B cell (primary cell): Measurements from ENCODE around the gene GRIK5. TPM values are rescaled to one million over a fixed set of nuclear protein-coding genes. Genes with fewer than 3 reads are reported as not detected.

Experiments used
- ATAC-seq: fragments of 200-7000 bp; cut with Tn5 transposase; one replicate; pipeline ENCODE4 v1.10.0; 2021; ENCODE audit warnings: low read depth, mild to moderate bottlenecking, moderate number of reproducible peaks, moderate library complexity
- CTCF ChIA-PET: fragments of 350-600 bp; sonication (Branson Sonifier 250); formaldehyde crosslinking; loops from one replicate; lab custom pipeline; 2021; ENCODE audit warnings: antibody characterized with exemption, inconsistent platforms; lab: Charles Lee
- POLR2A ChIA-PET: fragments of 350-600 bp; sonication (Branson Sonifier 250); formaldehyde crosslinking; loops from one replicate; lab custom pipeline; 2021; ENCODE audit warnings: antibody characterized with exemption; lab: Charles Lee
- DNase-seq: peaks from one replicate; pipeline ENCODE4 v3.0.0; 2013
- H2AFZ ChIP-seq: 2 replicates; pipeline ENCODE4 v1.6.1; 2012; ENCODE audit warnings: mild to moderate bottlenecking, low read depth, low read length; ENCODE audit not compliant: insufficient read depth, poor library complexity, severe bottlenecking
- H3K27ac ChIP-seq, 2 donors: 1 replicate in 1 of 2; 2 replicates in 1 of 2; pipeline ENCODE4 v1.5.1; 2012 to 2013; ENCODE audit warnings: low read length in 2 of 2, mild to moderate bottlenecking in 2 of 2, moderate library complexity in 1 of 2
- H3K27me3 ChIP-seq, 4 experiments: fragments of 200-600 bp in 1 of 4; sonication (generic) in 1 of 4; replicated peaks in 1 of 4; 1 replicate in 2 of 4; 2 replicates in 2 of 4; pipeline versions ENCODE4 v1.6.1 to v1.7.0; 2013 to 2016; ENCODE audit warnings: low read length in 3 of 4, mild to moderate bottlenecking in 2 of 4, mixed read lengths in 1 of 4, moderate library complexity in 1 of 4; ENCODE audit not compliant: insufficient read depth in 4 of 4, control insufficient read depth in 3 of 4; ENCODE audit errors: control extremely low read depth in 1 of 4
- H3K36me3 ChIP-seq, 2 experiments: replicated peaks in 1 of 2; 1 replicate in 1 of 2; 2 replicates in 1 of 2; pipeline versions ENCODE4 v1.6.1 to v1.7.1; 2013; ENCODE audit warnings: low read length in 1 of 2; ENCODE audit not compliant: insufficient read depth in 2 of 2, control insufficient read depth in 1 of 2; ENCODE audit errors: control extremely low read depth in 1 of 2, extremely low read depth in 1 of 2
- H3K4me1 ChIP-seq, 2 donors: fragments of 200-600 bp in 1 of 2; sonication (generic) in 1 of 2; 1 replicate in 1 of 2; 2 replicates in 1 of 2; pipeline versions ENCODE4 v1.5.1 to v1.6.1; 2013 to 2017; ENCODE audit warnings: low read length in 2 of 2; ENCODE audit not compliant: control insufficient read depth in 2 of 2, insufficient read depth in 2 of 2
- H3K4me2 ChIP-seq: replicated peaks from 2 replicates; pipeline ENCODE3; 2012; ENCODE audit warnings: mild to moderate bottlenecking, low read depth, low read length; ENCODE audit not compliant: poor library complexity, severe bottlenecking
- H3K4me3 ChIP-seq, 5 experiments: fragments of 200-600 bp in 1 of 5; sonication (generic) in 1 of 5; 1 replicate in 3 of 5; 2 replicates in 2 of 5; pipeline versions ENCODE4 v1.5.1 to v1.7.0; 2011 to 2016; ENCODE audit warnings: low read length in 4 of 5, mild to moderate bottlenecking in 4 of 5, low read depth in 2 of 5, control low read depth in 1 of 5, moderate library complexity in 1 of 5; ENCODE audit not compliant: insufficient read depth in 1 of 5; ENCODE audit errors: control extremely low read depth in 1 of 5, extremely low read depth in 1 of 5
- H3K79me2 ChIP-seq: fragments of 200-600 bp; sonication (generic); one replicate; pipeline ENCODE4 v1.6.0; 2016; ENCODE audit warnings: low read length; ENCODE audit not compliant: control insufficient read depth, insufficient read depth
- H3K9ac ChIP-seq: fragments of 200-600 bp; sonication (generic); 2 replicates; pipeline ENCODE4 v1.6.1; 2017; ENCODE audit warnings: mild to moderate bottlenecking, low read length, moderate library complexity
- H3K9me3 ChIP-seq, 3 donors: one replicate each; pipeline versions ENCODE4 v1.6.1 to v1.7.1; 2013; ENCODE audit warnings: low read length in 2 of 3; ENCODE audit not compliant: control insufficient read depth in 2 of 3, insufficient read depth in 1 of 3; ENCODE audit errors: control extremely low read depth in 1 of 3
- H4K20me1 ChIP-seq: 2 replicates; pipeline ENCODE4 v1.6.0; 2012; ENCODE audit warnings: mild to moderate bottlenecking, low read length; ENCODE audit not compliant: insufficient read depth, control insufficient read depth, poor library complexity, severe bottlenecking
- H3K27ac Mint-ChIP-seq: one replicate; pipeline ENCODE4 v1.8.0; 2021; ENCODE audit warnings: mixed read lengths
- H3K27me3 Mint-ChIP-seq: one replicate; pipeline ENCODE4 v1.8.0; 2021; ENCODE audit warnings: mixed read lengths
- H3K4me1 Mint-ChIP-seq: one replicate; pipeline ENCODE4 v1.8.0; 2021; ENCODE audit warnings: mixed read lengths
- H3K4me3 Mint-ChIP-seq: one replicate; pipeline ENCODE4 v1.8.0; 2021; ENCODE audit warnings: mixed read lengths
- H3K9me3 Mint-ChIP-seq: one replicate; pipeline ENCODE4 v1.8.0; 2022; ENCODE audit warnings: mixed read lengths; ENCODE audit not compliant: insufficient read depth
- EZH2 ChIP-seq: IDR thresholded peaks from 2 replicates; pipeline ENCODE4 v1.6.1; 2012; ENCODE audit warnings: borderline replicate concordance, low read depth, mild to moderate bottlenecking, moderate library complexity, low read length; ENCODE audit not compliant: insufficient read depth, poor library complexity, severe bottlenecking
- WGBS: methylation state at CpG from one replicate; pipeline ENCODE4 v1.1.5; 2013; ENCODE audit warnings: missing lambda C conversion rate; ENCODE audit not compliant: insufficient coverage; 5-methylcytosine and 5-hydroxymethylcytosine counted together
- intact Hi-C: fragments of 100-400 bp; cut with micrococcal nuclease; formaldehyde crosslinking; loops from one replicate; pipeline ENCODE4 v1.10.0; 2022
- polyA plus RNA-seq: library from polyadenylated mRNA; depleted of rRNA; stranded (reverse); fragments of >200 nt; gene quantifications from 2 replicates; pipeline ENCODE4 v1.2.3, GENCODE V29; 2012
- total RNA-seq, 2 donors: library from RNA; stranded (reverse); fragments of 120-200 nt in 1 of 2; gene quantifications; 1 replicate in 1 of 2; 2 replicates in 1 of 2; pipeline versions ENCODE4 v1.2.3 to v1.2.4, GENCODE V29; 2013 to 2022
- TF ChIP-seq, protein P1 (sequence below): fragments of 200-600 bp; IDR thresholded peaks from one replicate; pipeline ENCODE4 v1.8.0; 2022; ENCODE audit warnings: antibody characterized with exemption, mild to moderate bottlenecking

The GRIK5 gene
- total and polyA plus RNA-seq, 2 donors (not counting 1 experiment from before 2014, with no cell fraction given): 0.09 to 0.27 TPM

DNA sequence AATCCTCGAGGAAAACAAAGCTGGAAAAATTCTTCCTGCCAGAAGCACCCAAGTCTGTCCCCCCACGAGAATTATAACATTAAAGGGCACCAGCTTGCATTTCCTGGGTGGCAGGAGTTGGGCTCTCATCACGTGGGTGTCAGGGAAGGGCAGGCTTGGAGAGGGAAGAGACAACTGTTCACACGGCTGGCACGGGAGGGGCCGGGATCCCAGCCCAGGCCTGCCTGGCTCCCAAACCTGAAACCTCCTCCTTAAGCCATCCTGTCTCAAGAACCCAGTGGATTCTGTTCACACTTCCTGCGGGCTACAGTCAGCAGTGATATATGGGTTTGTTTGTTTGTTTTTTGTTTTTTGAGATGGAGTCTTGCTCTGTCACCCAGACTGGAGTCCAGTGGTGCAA, 12.2 kb downstream of the GRIK5 start:
- intact Hi-C loops: no loop called here
- Histone ChIP-seq H3K27ac (no peak overlapping the region), H3K27me3 (no peaks in the 10 kb centered on the region), H3K4me3 (no peak overlapping the region), H2AFZ (no peak overlapping the region), H3K36me3 (no peaks in the 10 kb centered on the region), H3K4me1 (no peaks in the 10 kb centered on the region), H3K9ac (no peak overlapping the region), H3K4me2 (no peak overlapping the region), H3K79me2 (no peaks in the 10 kb centered on the region), H4K20me1 (no peaks in the 10 kb centered on the region), H3K9me3 (no peaks in the 10 kb centered on the region)
- no peaks in the 10 kb centered on the region for H3K4me1 Mint-ChIP-seq
- 68% methylated on average over 2 of the region's 7 CpGs for WGBS
- no peak overlapping the region for H3K27ac Mint-ChIP-seq
- ATAC-seq (no peak), DNase-seq (no peak)
- POLR2A ChIA-PET: no interaction called here
- H3K4me3 Mint-ChIP-seq: no peak overlapping the region
- TF ChIP-seq, protein P1, sequence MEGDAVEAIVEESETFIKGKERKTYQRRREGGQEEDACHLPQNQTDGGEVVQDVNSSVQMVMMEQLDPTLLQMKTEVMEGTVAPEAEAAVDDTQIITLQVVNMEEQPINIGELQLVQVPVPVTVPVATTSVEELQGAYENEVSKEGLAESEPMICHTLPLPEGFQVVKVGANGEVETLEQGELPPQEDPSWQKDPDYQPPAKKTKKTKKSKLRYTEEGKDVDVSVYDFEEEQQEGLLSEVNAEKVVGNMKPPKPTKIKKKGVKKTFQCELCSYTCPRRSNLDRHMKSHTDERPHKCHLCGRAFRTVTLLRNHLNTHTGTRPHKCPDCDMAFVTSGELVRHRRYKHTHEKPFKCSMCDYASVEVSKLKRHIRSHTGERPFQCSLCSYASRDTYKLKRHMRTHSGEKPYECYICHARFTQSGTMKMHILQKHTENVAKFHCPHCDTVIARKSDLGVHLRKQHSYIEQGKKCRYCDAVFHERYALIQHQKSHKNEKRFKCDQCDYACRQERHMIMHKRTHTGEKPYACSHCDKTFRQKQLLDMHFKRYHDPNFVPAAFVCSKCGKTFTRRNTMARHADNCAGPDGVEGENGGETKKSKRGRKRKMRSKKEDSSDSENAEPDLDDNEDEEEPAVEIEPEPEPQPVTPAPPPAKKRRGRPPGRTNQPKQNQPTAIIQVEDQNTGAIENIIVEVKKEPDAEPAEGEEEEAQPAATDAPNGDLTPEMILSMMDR: no peak
- TF ChIP-seq EZH2: no peak
- CTCF ChIA-PET: no interaction called here
- no peaks in the 10 kb centered on the region for H3K9me3 Mint-ChIP-seq
- peaks cover 4% of the 10 kb centered on the region for H3K27me3 Mint-ChIP-seq

DNA sequence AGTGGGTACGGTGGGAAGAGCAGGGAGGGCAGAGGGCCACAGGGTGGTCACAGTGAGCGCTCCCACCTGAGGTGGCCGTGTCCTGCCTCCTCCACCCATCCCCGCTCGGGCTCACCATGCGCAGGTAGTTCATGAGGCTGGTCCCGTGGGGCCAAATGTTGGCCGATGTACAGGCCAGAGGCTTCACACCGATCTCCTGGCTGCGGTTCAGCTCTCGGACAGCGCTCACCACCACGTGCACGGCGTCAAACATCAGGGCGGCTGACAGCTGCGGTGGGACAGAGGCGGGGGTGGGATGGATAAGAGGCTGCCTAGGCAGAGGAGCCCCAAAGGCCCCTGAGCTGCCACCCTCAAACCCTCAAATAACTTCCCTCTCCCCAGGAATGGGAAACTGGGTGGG, 15.8 kb downstream of the GRIK5 start:
- no peaks in the 10 kb centered on the region for H3K9me3 ChIP-seq
- WGBS: 95% methylated on average over 12 of the region's 18 CpGs
- H3K4me2 ChIP-seq: no peak overlapping the region
- Mint-ChIP-seq H3K27me3 (peaks cover 4% of the 10 kb centered on the region), H3K4me3 (no peak overlapping the region), H3K27ac (no peak overlapping the region), H3K4me1 (peaks cover 3% of the 10 kb centered on the region), H3K9me3 (no peaks in the 10 kb centered on the region)
- H3K27me3 ChIP-seq: no peaks in the 10 kb centered on the region
- DNase-seq (no peak), ATAC-seq (no peak)
- CTCF ChIA-PET: no interaction called here
- intact Hi-C loops: no loop called here
- H2AFZ ChIP-seq: no peak overlapping the region
- no peaks in the 10 kb centered on the region for H3K79me2 ChIP-seq
- H3K36me3 ChIP-seq: no peaks in the 10 kb centered on the region
- no peaks in the 10 kb centered on the region for H4K20me1 ChIP-seq
- no peaks in the 10 kb centered on the region for H3K4me1 ChIP-seq
- H3K27ac ChIP-seq: no peak overlapping the region
- no peak overlapping the region for H3K9ac ChIP-seq
- no peak for TF ChIP-seq EZH2
- TF ChIP-seq, protein P1: no peak
- H3K4me3 ChIP-seq: no peak overlapping the region
- POLR2A ChIA-PET: no interaction called here
